ENCODE data around the gene NXPE4.

Gene NXPE4

DNA sequence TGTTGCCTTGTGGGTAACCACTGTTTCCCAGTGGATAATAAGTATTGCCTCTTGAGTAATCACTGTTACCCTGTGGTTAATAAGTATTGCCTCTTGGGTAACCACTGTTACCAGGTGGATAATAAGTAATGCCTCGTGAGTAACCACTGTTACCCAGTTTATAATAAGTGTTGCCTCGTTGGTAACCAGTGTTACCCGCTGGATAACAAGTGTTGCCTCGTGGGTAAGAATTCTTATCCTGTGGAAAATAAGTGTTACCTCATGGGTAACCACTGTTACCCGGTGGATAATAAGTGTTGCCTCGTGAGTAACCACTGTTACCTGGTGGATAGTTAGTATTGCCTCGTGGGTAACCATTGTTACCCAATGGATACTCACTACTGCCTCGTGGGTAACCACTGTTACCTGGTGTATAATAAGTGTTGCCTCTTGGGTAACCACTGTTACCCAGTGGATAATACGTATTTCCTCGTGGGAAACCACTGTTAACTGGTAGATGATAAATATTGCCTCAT lies 24.1 kb upstream of the NXPE4 start:
- TF ChIP-seq, protein P1, sequence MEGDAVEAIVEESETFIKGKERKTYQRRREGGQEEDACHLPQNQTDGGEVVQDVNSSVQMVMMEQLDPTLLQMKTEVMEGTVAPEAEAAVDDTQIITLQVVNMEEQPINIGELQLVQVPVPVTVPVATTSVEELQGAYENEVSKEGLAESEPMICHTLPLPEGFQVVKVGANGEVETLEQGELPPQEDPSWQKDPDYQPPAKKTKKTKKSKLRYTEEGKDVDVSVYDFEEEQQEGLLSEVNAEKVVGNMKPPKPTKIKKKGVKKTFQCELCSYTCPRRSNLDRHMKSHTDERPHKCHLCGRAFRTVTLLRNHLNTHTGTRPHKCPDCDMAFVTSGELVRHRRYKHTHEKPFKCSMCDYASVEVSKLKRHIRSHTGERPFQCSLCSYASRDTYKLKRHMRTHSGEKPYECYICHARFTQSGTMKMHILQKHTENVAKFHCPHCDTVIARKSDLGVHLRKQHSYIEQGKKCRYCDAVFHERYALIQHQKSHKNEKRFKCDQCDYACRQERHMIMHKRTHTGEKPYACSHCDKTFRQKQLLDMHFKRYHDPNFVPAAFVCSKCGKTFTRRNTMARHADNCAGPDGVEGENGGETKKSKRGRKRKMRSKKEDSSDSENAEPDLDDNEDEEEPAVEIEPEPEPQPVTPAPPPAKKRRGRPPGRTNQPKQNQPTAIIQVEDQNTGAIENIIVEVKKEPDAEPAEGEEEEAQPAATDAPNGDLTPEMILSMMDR (IDR thresholded peaks at IDR 0.05): no peak

DNA sequence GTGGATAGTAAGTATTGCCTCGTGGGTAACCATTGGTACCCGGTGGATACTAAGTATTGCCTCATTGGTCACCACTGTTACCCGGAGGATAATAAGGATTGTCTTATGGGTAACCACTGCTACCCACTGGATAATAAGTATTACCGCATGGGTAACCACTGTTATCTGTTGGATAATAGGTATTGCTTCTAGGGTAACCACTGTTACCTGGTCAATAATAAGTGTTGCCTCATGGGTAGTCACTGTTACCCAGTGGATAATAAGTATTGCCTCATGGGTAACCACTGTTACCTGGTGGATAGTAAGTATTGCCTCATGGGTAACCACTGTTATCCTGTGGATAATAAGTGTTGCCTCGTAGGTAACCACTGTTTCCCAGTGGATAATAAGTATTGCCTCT lies 22.6 kb upstream of the NXPE4 start:
- TF ChIP-seq, protein P1 (IDR thresholded peaks at IDR 0.05): no peak

DNA sequence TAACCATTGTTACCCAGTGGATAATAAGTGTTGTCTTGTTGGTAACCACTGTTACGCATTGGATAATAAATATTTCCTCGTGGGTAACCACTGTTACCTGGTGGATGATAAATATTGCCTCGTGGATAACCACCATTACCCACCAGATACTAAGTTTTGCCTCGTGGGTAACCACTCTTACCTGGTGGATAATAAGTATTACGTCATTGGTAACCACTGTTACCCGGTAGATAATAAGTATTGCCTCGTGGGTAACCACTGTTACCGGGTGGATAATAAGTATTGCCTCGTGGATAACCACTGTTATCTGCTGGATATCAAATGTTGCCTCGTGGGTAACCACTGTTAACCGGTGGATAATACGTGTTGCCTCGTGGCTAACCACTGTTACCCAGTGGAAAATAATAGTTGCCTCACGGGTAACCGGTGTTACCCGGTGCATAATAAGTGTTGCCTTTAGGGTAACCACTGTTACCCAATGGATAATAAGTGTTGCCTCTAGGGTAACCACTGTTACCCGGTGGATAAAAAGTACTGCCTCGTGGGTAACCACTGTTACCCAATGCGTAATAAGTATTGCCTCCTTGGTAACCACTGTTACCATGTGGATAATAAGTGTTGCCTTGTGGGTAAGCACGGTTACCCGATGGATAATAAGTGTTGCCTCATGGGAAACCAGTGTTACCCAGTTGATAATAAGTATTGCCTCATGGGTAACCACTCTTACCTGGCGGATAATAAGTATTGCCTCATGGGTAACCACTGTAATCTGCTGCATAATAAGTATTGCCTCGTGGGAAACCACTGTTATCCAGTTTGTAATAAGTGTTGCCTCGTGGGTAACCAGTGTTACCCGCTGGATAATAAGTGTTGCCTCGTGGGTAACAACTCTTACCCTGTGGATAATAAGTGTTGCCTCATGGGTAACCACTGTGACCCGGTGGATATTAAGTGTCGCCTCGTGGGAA lies 21.9 kb upstream of the NXPE4 start:
- TF ChIP-seq, protein P1 (IDR thresholded peaks at IDR 0.05): no peak

DNA sequence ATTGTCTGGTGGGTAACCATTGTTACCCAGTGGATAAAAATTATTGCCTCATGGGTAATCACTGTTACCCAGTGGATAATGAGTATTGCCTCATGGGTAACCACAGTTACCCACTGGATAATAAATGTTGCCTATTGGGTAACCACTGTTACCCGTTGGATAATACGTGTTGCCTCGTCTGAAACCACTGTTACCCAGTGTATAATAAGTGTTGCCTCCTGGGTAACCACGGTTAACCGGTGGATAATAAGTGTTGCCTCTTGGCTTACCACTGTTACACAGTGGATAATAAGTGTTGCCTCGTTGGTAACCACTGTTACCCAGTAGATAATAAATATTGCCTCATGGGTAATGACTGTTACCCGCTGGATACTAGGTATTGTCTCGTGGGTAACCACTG lies 20.9 kb upstream of the NXPE4 start:
- TF ChIP-seq, protein P1 (IDR thresholded peaks at IDR 0.05): no peak

DNA sequence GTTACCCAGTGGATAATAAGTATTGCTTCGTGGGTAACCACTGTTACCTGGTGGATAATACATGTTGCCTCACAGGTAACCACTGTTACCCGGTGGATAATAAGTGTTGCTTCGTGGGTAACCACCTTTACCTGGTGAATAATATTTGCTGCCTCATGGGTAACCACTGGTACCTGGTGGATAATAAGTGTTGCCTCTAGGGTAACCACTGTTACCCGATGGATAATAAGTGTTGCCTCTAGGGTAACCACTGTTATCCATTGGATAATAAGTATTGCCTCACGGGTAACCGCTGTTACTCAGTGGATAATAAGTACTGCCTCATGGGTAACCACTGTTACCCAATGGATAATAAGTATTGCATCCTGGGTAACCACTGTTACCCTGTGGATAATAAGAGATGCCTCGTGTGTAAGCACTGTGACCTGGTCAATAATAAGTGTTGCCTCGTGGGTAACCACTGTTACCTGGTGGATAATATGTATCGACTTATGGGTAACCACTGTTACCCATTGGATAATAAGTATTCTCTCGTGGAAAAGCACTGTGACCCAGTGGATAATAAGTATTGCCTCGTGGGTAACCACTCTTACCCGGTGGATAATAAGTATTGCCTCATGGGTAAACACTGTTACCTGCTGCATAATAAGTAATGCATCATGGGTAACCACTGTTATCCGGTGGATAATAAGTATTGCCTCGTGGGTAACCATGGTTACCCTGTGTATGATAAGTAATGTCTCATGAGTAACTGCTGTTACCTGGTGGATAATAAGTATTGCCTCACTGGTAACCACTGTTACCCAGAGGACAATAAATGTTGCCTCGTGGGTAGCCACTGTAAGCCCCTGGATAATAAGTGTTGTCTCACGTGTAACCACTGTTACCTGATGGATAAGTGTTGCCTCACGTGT lies 20.1 kb upstream of the NXPE4 start:
- TF ChIP-seq, protein P1 (IDR thresholded peaks at IDR 0.05): no peak

DNA sequence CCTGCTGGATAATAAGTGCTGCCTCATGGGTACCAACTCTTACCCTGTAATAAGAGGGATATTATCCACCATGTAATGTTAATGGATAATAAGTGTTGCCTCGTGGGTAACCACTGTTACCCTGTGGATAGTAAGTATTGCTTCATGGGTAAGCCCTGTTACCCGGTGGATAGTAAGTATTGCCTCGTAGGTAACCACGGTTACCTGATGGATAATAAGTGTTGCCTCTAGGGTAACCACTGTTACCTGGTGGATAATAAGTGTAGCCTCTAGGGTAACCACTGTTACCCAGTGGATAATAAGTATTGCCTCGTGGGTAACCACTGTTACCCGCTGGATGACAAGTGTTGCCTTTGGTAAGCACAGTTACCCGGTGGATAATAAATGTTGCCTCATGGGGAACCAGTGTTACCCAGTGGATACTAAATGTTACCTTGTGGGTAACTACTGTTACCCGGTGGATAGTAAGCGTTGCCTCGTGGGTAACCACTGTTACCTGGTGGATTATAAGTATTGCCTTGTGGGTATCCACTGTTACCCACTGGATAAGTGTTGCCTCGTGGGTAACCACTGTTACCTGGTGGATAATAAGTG lies 18.6 kb upstream of the NXPE4 start:
- TF ChIP-seq, protein P1 (IDR thresholded peaks at IDR 0.05): no peak

DNA sequence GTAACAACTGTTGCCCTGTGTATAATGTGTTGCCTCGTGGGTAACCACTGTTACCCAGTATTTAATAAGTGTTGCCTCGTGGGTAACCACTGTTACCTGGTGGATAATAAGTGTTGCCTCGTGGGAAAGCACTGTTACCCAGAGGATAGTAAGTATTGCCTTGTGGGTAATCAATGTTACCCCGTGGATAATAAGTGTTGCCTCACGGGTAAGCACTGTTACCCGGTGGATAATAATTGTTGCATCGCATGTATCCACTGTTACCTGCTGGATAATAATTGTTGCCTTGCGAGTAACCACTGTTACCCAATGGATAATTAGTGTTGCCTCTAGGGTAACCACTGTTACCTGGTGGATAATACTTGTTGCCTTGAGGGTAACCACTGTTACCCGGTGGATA lies 17.1 kb upstream of the NXPE4 start:
- TF ChIP-seq, protein P1 (IDR thresholded peaks at IDR 0.05): no peak

Measured in LNCAP (cell line).